Thoracic aorta (tissue), 2 donors: ENCODE results near the gene NRDC. TPM values are rescaled to one million over a fixed set of nuclear protein-coding genes. Genes with fewer than 3 reads are reported as not detected.

ENCODE experiments used
- ATAC-seq: fragments of 150-250 bp; one replicate; pipeline ENCODE4 v1.8.0; 2017; ENCODE audit warnings: low read depth; ENCODE audit not compliant: insufficient number of reproducible peaks, low FRiP score
- DNase-seq: peaks from one replicate; pipeline ENCODE4 v3.0.0-alpha.2; 2020; ENCODE audit warnings: low spot score
- H3K27ac ChIP-seq, 2 donors: fragments of 200-600 bp; sonication (generic); 1 replicate in 1 of 2; 2 replicates in 1 of 2; pipeline ENCODE4 v1.5.1; 2016; ENCODE audit warnings: mild to moderate bottlenecking in 2 of 2, moderate library complexity in 2 of 2
- H3K27me3 ChIP-seq: fragments of 200-600 bp; sonication (generic); replicated peaks from 2 replicates; pipeline ENCODE4 v1.6.0; 2016; ENCODE audit warnings: mild to moderate bottlenecking; ENCODE audit not compliant: insufficient read depth
- H3K36me3 ChIP-seq: fragments of 200-600 bp; sonication (generic); one replicate; pipeline ENCODE4 v1.5.1; 2016
- H3K4me1 ChIP-seq, 2 donors: fragments of 200-600 bp; sonication (generic); 1 replicate in 1 of 2; 2 replicates in 1 of 2; pipeline versions ENCODE4 v1.5.1 to v1.6.0; 2016; ENCODE audit warnings: low read depth in 2 of 2, mild to moderate bottlenecking in 1 of 2; ENCODE audit not compliant: control insufficient read depth in 1 of 2
- H3K4me3 ChIP-seq: fragments of 200-600 bp; sonication (generic); 2 replicates; pipeline ENCODE4 v1.5.1; 2016; ENCODE audit warnings: mild to moderate bottlenecking
- H3K9me3 ChIP-seq: fragments of 200-600 bp; sonication (generic); 2 replicates; pipeline ENCODE4 v1.5.1; 2016
- total RNA-seq, 2 donors: library from RNA; depleted of rRNA; stranded (reverse); fragments of >200 nt; gene quantifications; one replicate each; pipeline versions ENCODE4 v1.1.0 to v1.2.3, GENCODE V29; 2016
- TF ChIP-seq, protein P1 (sequence below): fragments of 200-600 bp; sonication (generic); IDR thresholded peaks from one replicate; pipeline ENCODE4 v1.5.1; 2019; ENCODE audit warnings: antibody characterized with exemption

Gene NRDC
- total RNA-seq, 2 donors from 2014 or later, result 49.7 to 94.2 TPM

DNA sequence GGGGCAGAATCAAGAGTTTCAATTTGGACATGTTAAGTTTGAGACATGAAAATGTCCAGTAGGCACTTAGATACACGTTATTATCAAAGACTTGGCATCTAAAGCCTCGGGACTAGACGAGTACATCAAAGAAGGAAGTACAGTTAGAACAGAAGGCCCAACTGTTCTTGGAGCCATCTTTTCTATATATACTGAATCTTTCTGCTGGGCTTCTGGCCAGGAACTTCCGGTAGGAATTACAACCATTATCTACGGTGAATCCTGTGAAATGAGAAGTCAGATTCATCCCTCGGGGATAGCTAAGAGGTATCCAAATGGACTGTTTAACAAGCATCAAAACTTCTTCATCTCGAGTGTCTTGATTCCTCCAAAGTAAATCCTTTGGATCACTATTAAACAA is 34.4 kb upstream of the NRDC start:
- Histone ChIP-seq H3K9me3 (no peaks in the 10 kb centered on the region), H3K36me3 (no peaks in the 10 kb centered on the region), H3K27ac (no peak overlapping the region), H3K27me3 (no peaks in the 10 kb centered on the region), H3K4me1 (no peaks in the 10 kb centered on the region), H3K4me3 (no peak overlapping the region)
- TF ChIP-seq, protein P1, sequence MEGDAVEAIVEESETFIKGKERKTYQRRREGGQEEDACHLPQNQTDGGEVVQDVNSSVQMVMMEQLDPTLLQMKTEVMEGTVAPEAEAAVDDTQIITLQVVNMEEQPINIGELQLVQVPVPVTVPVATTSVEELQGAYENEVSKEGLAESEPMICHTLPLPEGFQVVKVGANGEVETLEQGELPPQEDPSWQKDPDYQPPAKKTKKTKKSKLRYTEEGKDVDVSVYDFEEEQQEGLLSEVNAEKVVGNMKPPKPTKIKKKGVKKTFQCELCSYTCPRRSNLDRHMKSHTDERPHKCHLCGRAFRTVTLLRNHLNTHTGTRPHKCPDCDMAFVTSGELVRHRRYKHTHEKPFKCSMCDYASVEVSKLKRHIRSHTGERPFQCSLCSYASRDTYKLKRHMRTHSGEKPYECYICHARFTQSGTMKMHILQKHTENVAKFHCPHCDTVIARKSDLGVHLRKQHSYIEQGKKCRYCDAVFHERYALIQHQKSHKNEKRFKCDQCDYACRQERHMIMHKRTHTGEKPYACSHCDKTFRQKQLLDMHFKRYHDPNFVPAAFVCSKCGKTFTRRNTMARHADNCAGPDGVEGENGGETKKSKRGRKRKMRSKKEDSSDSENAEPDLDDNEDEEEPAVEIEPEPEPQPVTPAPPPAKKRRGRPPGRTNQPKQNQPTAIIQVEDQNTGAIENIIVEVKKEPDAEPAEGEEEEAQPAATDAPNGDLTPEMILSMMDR, result no peak
- ATAC-seq (no peak), DNase-seq (no peak)

DNA sequence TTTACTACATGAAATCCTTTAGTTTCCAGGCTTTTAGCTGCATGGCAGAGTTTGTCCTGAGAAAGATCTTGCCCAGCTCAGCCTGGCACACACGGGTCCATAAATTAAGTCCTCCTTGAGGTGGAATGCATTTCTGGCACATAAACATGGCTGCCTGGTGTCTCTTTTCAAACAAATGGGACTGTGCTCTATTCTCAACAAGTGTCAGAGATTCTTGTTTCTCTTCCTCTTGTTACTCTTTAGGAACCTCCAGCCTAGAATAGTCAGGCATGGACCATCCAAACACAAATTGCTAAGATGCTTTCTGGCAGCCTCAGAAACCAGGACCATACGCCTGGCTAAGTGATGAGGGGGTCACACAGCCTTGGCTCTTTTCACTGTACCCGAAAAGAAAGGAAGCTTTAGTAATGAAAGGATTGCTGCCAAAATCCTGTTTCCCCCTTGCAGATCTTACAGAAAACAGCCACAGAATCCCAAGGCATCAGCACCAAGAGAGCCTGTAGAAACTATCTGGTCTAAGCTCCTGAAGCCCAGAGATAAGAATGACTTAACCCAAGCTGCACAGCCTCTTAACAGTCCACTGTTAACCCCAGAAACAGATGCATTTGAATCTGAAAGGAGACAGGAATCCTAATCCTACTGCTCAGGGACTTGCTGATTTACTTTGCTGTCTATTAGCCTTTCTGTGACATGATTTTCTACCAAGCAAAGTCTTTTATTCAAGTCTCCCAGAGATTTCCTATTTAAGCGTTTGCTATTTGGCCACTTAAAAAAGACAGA is 31.9 kb upstream of the NRDC start:
- no peaks in the 10 kb centered on the region for H3K9me3 ChIP-seq
- ATAC-seq, result no peak
- no peak overlapping the region for H3K27ac ChIP-seq
- no peaks in the 10 kb centered on the region for H3K4me1 ChIP-seq
- no peaks in the 10 kb centered on the region for H3K27me3 ChIP-seq
- DNase-seq, result no peak
- TF ChIP-seq, protein P1, result no peak
- H3K4me3 ChIP-seq, result no peak overlapping the region
- H3K36me3 ChIP-seq, result no peaks in the 10 kb centered on the region

DNA sequence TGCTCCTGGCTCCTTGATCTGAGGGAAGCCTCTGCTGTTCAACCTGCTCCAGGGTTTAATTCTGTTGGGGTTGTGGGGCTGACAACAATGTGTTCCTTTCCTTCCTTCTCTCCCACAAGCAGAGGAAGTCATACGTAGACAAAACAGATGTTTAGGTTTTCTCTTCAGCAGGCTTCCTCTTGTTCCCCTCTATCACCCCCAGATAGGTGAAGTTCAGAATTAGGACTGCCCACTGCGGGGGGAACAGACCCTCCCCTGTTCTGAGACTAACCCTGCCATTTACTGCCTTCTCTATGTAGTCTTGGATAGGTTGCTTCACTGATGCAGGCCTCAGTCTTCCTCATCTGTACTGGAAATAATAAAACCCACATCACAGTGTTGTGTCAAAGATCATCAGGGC is 30.0 kb upstream of the NRDC start:
- Histone ChIP-seq H3K9me3 (no peaks in the 10 kb centered on the region), H3K4me3 (no peak overlapping the region), H3K27me3 (no peaks in the 10 kb centered on the region), H3K4me1 (no peaks in the 10 kb centered on the region), H3K36me3 (no peaks in the 10 kb centered on the region), H3K27ac (no peak overlapping the region)
- DNase-seq, result no peak
- no peak for ATAC-seq
- TF ChIP-seq, protein P1, result no peak

DNA sequence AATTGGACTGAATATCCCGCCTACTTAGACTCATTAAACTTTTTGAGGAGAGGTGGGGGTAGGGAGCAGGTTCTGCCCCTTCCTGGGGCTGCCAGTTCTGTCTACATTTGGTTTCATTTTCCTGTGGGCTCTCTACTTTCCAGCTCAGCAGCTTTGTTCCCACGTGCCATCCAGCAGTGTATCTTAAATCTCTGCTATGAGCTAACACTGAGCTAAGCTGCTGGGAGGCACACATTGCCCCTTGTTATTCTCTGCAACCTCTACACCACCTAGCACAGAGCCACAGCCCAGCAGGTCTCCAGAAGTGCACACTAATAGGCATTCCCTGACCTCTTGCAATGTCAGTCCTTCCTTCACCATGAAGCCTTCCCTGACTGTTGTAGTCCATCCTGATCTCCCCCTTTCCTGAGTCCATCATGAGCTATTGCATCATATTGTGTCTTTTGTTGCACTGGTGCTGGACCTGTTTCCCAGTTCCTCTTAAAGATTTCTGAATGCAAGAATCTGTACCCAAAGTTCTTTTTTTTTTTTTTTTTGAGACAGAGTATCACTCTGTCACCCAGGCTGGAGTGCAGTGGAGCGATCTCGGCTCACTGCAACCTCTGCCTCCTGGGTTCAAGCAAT is 28.7 kb upstream of the NRDC start:
- DNase-seq, result no peak
- H3K27ac ChIP-seq, result no peak overlapping the region
- H3K27me3 ChIP-seq, result no peaks in the 10 kb centered on the region
- TF ChIP-seq, protein P1, result no peak
- no peaks in the 10 kb centered on the region for H3K9me3 ChIP-seq
- H3K36me3 ChIP-seq, result no peaks in the 10 kb centered on the region
- H3K4me1 ChIP-seq, result no peaks in the 10 kb centered on the region
- H3K4me3 ChIP-seq, result no peak overlapping the region
- ATAC-seq, result no peak

DNA sequence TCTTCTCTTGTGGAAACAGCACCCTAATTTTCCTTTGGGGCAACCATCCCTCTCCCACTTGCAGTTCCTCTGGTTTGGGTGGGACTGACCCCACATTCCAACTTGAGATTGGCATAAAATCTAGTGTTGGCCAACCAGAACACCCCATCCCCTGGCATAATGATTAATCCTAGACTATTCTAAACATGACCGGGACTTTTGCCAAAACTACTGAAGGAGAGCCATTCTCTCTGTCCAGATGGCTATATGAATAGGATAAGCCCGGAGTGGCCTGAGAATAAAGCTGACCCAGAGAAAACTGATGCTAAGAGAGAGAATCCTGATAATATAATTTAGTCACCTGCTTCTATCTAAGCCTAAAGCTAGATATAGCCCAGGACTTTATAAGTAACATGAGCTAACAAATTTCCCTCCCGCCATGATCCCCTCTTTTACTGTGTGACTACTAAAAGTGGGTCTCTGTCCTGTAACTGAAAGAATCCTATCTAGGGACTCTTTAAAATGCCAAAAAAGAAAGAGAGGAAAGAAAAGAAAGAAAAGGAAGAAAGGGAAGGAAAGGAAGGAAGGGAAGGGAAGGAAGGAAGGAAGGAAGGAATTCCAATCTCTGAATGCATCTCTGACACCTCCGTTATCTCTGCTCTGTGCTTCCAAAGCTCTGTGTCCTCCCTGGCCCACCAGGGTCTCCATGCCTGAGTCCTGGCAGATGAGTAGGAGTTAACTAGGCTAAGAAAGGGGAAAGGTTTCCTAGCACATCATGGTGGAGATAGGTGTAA is 28.0 kb upstream of the NRDC start:
- no peak for ATAC-seq
- Histone ChIP-seq H3K27ac (no peak overlapping the region), H3K9me3 (no peaks in the 10 kb centered on the region), H3K4me3 (no peak overlapping the region), H3K4me1 (no peaks in the 10 kb centered on the region), H3K36me3 (no peaks in the 10 kb centered on the region), H3K27me3 (no peaks in the 10 kb centered on the region)
- TF ChIP-seq, protein P1, result no peak
- DNase-seq, result no peak
